Stimulated activated CD8-positive, alpha-beta memory T cell treated with anti-CD3 and anti-CD28 coated beads, Interleukin-4, amount 100 ng/mL, for 1 hour (primary cell): Measurements from ENCODE around the gene RAB13.
"Not testable (repeated sequence)": the region's sequence is repeated elsewhere in the genome, so short reads cannot be mapped to it uniquely, and the experiment has no call there.

Experiments
- DNase-seq, 2 donors: peaks; one replicate each; pipeline ENCODE4 v3.0.0-alpha.2; 2020; ENCODE audit warnings: low read depth in 2 of 2, low spot score in 1 of 2

The RAB13 gene

DNA sequence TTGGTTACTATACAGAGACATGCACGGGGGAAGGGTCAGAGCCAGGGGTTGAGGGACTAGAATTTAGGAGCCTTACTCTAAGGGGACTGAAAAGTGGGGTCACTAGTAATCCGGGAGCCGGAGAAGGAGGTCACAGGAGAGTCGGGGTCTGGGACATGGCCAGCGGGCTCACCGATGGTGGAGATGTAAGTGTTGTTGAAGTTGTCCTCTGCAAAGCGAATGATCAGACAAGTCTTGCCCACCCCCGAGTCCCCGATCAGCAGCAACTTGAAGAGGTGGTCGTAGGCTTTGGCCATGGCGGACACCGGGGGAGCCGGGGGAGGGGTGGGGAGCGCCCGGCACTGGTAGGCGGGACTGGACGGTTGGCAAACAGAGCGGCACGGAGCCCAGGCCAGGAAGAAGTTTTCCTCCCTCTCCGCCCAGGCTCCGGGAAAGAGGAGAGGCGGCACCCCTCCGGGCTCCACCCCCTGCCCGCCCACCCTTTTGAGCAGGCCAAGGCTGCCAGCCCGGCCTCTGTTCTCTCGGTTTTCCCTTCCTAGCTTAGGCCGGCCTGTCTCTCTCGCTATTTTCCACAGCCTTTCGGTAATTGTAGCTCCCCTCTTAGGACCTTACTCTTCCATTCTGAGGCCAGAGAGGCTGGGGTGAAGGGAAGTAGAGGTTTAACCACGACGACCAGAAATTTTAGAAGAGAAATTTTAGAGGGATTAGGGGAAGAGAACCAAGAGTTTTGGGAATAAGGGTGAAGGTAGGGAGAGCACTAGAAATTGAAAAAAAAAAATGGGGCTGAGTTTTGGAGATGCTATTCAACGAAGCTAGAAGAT is at the start of gene RAB13:
TSS of gene RAB13 (minus strand) at position 399 of the 821 bp plus-strand sequence. CDS start at position 296, 103 bp downstream.
- DNase-seq: no peak

DNA sequence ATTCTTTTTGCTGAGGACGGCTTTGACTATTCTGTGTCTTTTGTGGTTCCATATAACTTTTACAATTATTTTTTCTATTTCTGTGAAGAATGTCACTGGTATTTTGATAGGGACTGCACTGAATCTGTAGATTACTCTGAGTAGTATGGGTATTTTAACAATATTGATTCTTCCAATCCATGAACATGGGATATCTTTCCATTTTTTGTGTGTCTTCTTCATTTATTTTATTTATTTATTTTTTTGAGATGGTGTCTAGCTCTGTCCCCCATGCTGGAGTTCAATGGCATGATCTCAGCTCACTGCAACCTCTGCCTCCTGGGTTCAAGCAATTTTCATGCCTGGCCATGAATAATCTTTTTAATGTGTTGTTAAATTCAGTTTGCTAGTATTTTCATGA is 47.6 kb upstream of the RAB13 start:
- DNase-seq: not testable (repeated sequence)

- no peak for DNase-seq
Observed at GRCh38 chr1:154019940-154020339, 33.8 kb upstream of the RAB13 start.

DNA sequence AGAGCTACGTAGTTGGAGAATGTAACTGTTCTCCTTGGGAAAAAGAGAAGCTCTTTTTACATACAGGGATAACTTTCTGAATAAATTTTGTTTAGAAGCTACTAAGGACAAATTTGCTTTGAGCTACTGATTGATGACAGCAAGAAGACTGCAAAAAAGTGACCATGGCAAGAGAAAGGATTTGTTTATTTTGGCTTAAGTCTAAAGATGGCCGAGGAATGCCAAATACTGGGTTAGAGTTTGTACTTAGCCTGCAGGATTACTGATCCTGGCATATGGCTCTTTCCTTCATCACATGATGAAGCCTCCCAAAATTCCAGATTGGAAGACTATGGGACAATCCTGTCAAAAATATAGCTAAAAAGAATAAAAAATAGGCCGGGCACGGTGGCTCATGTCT is 33.1 kb upstream of the RAB13 start:
- DNase-seq: no peak

DNA sequence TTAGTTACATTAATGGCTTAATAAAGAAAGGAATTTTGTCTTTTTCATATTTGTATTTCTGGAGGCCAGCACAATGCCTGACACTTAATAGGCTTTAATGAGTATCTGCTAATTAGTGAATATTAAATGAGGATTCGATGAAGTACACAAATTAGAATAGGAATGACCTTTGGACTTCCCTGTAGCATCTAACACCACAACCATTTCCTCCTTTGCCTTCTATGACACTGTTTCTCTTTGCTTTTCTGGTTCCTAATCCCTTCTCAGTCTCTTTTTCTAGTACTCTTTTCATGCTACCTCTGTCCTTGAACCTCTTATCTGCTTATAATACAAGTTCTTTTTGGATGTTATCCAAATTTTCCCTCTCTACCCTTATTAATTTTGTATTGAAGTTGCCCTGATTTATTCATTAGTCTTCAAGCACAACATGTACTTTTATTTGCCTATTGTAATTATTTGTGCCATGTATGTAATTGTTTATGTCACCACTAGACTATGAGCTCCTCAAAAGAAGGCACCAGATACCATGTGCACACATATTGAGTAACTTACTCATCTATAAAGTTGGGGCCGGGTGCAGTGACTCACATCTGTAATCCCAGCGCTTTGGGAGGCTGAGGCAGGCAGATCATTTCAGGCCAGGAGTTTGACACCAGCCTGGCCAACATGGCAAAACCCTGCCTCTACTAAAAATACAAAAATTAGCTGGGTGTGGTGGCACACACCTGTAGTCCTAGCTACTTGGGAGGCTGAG is 28.2 kb upstream of the RAB13 start:
- DNase-seq: no peak

DNA sequence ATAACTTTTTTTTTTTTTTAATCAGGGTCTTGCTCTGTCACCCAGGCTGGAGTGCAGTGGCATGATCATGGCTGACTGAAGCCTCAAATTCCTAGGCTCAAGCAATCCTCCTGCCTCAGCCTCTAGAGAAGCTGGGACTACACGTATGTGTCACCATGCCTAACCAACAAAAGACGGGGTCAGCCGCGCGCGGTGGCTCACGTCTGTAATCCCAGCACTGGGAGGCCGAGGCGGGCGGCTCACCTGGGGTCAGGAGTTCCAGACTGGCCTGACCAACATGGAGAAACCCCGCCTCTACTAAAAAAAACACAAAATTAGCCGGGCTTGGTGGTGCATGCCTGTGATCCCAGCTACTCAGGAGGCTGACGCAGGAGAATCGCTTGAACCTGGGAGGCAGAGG is 26.4 kb upstream of the RAB13 start:
- not testable (repeated sequence) for DNase-seq

DNA sequence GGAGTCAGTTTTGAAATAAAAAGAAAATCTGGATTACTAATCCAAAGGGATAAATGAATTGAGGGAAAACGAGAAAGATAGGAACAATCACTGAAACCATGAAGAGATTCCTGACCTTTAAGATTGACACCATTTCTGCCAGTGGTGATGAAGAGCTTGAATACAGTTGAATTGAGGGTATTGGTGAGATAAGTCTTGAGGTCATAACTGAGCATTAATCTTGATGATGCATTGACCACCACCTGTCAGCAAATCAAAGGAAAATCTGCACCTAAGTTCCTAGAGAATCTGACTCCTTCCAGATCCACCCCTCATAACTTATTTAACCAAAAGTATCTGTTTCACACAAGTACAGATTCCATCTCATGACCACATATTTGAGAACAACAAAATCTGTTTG is 26.0 kb upstream of the RAB13 start:
- no peak for DNase-seq

- DNase-seq: no peak
Observed at GRCh38 chr1:154006136-154006535, 20.0 kb upstream of the RAB13 start.

DNA sequence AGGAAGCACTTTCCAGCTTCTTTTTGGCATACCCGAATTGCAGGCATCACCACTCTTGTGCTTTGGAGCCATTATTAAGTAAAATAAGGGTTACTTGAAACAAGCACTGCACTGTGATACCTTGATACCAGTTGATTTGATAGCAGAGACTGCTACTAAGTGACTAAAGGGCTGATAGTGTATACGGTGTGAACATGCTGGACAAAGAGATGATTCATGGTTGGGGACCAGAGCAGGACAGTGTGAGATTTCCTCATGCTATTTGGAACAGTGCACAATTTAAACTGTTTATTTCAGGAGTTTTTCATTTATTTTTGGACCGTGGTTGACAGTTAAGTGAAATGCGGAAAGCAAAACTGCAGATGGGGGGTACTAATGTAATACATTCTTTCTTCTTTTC is 14.3 kb upstream of the RAB13 start:
- no peak for DNase-seq

- not testable (repeated sequence) for DNase-seq
Observed at GRCh38 chr1:153996882-153997281, 10.7 kb upstream of the RAB13 start.

- DNase-seq: no peak
Observed at GRCh38 chr1:153995640-153996039, 9.5 kb upstream of the RAB13 start.

DNA sequence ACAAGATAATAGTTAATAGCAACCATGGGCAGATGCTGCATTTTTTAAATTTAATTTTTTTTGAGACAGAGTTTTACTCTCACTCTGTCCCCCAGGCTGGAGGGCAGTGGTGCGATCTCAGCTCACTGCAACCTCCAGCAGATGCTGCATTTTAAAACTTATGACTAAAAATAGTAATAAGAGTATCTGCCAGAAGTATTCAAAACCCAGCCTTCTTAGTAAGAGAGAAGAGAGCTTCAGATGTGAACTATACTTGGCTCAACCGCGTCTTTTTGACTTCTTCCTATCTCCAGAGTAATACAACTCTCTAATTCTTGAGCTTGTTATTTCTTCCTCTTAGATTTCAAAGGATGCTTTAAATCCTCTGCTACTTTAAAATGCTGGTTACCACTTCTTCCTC is 9.1 kb upstream of the RAB13 start:
- no peak for DNase-seq

GRCh38 chr1:153991806-153992205 is 5.7 kb upstream of the RAB13 start:
- no peak for DNase-seq

DNA sequence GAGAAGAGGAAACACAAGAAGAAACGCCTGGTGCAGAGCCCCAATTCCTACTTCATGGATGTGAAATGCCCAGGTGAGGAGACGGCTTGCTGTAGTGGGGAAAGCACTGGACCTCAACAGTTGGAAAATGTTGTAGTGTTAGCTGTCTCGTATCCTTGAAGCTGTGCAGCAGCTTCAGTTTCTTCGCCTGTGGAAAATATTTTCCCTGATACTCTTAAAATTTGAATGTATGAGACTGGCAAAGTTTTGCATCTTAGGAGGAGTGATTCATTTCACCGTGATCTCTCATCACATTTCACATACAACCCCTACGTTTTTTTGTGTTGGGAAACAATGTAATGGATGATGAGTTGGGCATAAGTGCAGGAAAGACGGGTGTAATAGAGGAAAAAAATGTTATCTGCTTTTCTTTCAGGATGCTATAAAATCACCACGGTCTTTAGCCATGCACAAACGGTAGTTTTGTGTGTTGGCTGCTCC is 5.1 kb upstream of the RAB13 start:
- no peak for DNase-seq

GRCh38 chr1:153990468-153991150 is 4.5 kb upstream of the RAB13 start, which contains the start of gene RPS27:
RPS27 (plus strand) TSS chr1:153990762; CDS start chr1:153990797, 35 bp downstream.
- DNase-seq: peak; percentile 56 to 75

- DNase-seq: no peak
Observed at GRCh38 chr1:153987621-153988020, 1.5 kb upstream of the RAB13 start.

GRCh38 chr1:153985341-153985912 is 712 bp downstream of the RAB13 start:
- no peak for DNase-seq

DNA sequence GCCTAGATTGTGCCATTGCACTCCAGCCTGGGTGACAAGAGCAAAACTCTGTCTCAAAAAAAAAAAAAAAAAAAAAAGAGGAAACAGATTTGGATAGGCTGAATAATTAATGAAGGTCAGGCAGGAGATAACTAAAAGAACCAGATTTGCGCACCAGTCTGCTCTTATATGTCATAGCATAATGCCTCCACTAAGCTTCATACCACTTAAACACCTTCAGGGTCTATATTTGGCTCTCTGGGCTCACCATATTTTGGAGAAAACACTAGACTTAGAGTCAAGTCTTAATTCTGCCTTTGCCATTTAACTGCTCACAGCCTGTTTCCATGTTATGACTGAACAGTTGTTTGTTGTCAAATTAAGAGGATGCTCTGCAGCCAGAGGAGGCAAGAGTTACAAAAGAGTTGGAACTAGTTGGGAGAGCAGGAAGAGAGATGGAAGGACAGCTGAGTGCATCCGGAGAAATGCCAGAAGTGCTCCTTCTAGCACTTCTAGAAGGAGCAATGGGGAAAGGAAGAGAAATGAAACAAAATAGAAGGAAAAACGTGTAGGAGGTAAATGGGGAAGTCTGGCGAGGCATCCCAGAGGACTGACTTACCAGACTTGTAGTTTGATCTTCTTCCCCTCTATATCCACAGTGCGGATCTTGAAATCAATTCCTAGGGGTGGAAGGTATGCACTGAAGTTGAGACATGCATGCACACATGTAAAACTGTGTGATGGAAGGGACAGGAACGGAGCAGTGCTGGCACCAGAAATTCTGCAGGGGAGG is 1.8 kb downstream of the RAB13 start:
- no peak for DNase-seq

- not testable (repeated sequence) for DNase-seq
Observed at GRCh38 chr1:153981735-153982134, 4.4 kb downstream of the RAB13 start.

- DNase-seq: not testable (repeated sequence)
Observed at GRCh38 chr1:153979091-153979490, 7.0 kb downstream of the RAB13 start.
